Stimulated activated CD8-positive, alpha-beta memory T cell treated with anti-CD3 and anti-CD28 coated beads, Interleukin-2, amount 100 ng/mL, for 1 hour (primary cell): ENCODE data around the gene SPOUT1.

Experiments
- DNase-seq, 2 donors: peaks; one replicate each; pipeline ENCODE4 v3.0.0-alpha.2; 2020; ENCODE audit warnings: low read depth in 2 of 2

The SPOUT1 gene

GRCh38 chr9:128836509-128837145 is 7.0 kb upstream of the SPOUT1 start:
- DNase-seq = no peak

- no peak for DNase-seq
Observed at GRCh38 chr9:128835246-128836210, 5.9 kb upstream of the SPOUT1 start.

GRCh38 chr9:128833696-128834095 is 4.1 kb upstream of the SPOUT1 start:
- no peak for DNase-seq

GRCh38 chr9:128828719-128829452 is 708 bp downstream of the SPOUT1 start:
- DNase-seq = no peak

- DNase-seq = no peak
Observed at GRCh38 chr9:128828267-128828666, 1.3 kb downstream of the SPOUT1 start.

- DNase-seq = no peak
Observed at GRCh38 chr9:128825923-128826700, 3.5 kb downstream of the SPOUT1 start.

- DNase-seq = no peak
Observed at GRCh38 chr9:128824911-128825310, 4.7 kb downstream of the SPOUT1 start.

- no peak for DNase-seq
Observed at GRCh38 chr9:128823903-128824406, 5.6 kb downstream of the SPOUT1 start.

GRCh38 chr9:128823362-128823902 is 6.2 kb downstream of the SPOUT1 start:
- DNase-seq = no peak

GRCh38 chr9:128822407-128823042 is 7.1 kb downstream of the SPOUT1 start:
- no peak for DNase-seq

- DNase-seq = no peak
Observed at GRCh38 chr9:128821584-128822406, 7.8 kb downstream of the SPOUT1 start.

GRCh38 chr9:128820665-128821583 is 8.7 kb downstream of the SPOUT1 start:
- no peak for DNase-seq

GRCh38 chr9:128819716-128820664 is 9.6 kb downstream of the SPOUT1 start:
- no peak for DNase-seq

- DNase-seq = peak in 1 of 2 donors; percentile 21
Observed at GRCh38 chr9:128818839-128819715, 10.5 kb downstream of the SPOUT1 start.

- peak; percentile 95 to 97 for DNase-seq
Observed at GRCh38 chr9:128818099-128818838, 11.3 kb downstream of the SPOUT1 start, which contains the start of gene ENDOG. TSS of gene ENDOG (plus strand) at chr9:128818500. CDS start at chr9:128818685, 185 bp downstream.
